HG03442 (cell line): ENCODE measurements around the gene WDR87.

ENCODE experiments used
- ATAC-seq: cut with Tn5 transposase; IDR thresholded peaks from one replicate; pipeline ENCODE4 v1.9.1; 2021; ENCODE audit warnings: mild to moderate bottlenecking, moderate library complexity; ENCODE audit not compliant: unreplicated experiment

Gene WDR87

DNA sequence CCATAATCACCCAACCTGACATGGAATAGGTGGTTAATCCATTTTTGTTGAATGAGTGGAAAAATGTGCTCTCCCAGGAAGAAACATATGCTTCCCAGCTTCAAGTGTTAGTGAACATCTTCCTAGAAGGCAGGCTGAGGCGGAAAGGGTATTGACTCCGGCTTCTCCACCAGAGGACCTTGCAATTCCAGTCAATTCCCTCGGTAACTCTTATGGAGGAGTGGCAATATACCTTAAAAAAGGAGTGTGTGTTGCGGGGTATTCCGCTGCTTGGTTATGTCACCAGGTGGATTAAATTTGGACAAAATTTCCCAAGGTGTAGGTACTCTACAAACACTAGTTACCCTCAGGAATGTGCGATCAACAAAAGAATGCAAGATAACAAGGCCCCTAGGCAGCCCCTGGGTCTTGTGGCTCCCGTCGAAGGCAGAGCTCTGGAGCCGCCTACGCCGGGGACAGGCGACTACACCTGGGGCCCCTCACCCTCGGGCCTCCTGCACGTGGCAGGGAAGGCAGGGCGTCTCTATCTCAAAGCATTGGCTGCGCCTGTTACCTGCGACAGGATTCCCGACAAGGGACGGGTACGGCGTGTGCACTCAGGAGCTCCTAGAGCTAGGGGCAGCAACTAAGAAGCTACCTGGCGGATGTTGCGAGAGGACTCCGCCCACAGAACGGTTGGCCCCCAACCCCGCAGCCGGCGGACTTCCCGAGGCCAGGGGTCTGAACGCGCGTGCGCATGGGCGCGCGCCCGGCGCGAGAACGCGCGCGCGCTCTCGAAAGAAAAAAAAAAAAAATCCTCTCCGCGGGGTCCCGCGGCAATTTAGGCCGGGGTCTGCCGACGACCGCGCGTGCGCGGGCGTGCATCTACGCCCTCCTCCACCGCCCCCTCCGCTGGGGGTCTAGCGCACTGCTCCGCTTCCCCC lies at the start of gene WDR87:
Gene WDR87, minus strand, starts transcription at position 649 of the 923 bp plus-strand sequence. CDS start 8,355 bp downstream, outside the sequence.
- ATAC-seq, result peak; percentile 13

DNA sequence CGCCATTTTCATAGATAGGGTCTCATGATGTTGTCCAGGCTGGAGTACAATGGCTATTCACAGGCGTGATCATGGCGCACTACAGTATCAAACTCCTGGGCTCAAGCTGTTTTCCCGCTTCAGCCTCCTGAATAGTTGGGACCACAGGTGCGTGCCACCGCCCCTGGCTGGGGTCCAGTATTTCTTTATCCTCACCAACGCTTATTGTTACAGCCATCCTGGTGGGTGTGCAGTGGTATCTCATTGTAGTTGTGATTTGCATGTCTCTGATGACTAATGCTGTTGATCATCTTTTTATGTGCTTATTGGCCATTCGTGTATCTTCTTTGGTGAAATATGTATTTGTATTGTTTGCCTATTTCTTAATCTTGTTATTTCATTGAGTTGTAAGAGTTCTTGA lies 49.6 kb upstream of the WDR87 start:
- ATAC-seq, result no peak

DNA sequence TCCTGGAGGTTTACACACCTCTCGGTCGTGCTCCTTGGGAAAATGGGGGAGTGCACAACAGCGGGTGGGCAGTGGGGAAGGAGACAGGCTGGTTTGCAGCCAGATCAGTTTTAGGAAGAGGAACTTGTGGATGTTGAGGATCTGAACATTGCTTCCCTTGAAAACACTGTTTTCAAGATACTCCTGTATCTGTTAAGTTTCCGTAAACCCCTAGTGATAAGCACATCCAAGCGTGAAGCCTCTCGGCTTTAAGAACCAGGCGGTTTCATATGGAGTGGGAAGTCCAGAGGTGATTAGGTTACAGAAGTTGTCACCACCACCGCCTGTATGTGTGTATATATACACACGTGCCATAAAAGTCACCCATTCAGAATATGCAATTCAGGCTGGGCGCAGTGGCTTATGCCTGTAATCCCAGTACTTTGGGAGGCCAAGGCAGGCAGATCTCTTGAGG lies 48.1 kb upstream of the WDR87 start:
- ATAC-seq, result no peak

DNA sequence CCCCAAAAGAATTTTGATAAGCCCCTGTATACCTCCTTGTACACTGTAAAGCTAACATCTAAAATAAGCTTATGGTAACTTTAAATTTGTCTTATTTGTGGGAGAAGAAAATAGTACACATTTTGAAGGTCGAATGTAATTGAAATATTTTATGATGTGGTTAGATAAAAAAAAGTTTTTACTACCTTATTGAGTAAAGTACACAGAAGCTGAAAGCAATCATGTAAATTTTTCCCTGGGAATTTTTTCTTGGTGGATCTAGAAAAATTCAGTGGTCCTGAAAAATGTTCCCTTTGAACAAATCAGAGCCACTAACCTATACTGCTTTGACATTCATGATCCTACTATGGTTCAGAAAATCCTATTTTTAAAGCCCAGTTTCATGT lies 47.5 kb upstream of the WDR87 start:
- no peak for ATAC-seq

DNA sequence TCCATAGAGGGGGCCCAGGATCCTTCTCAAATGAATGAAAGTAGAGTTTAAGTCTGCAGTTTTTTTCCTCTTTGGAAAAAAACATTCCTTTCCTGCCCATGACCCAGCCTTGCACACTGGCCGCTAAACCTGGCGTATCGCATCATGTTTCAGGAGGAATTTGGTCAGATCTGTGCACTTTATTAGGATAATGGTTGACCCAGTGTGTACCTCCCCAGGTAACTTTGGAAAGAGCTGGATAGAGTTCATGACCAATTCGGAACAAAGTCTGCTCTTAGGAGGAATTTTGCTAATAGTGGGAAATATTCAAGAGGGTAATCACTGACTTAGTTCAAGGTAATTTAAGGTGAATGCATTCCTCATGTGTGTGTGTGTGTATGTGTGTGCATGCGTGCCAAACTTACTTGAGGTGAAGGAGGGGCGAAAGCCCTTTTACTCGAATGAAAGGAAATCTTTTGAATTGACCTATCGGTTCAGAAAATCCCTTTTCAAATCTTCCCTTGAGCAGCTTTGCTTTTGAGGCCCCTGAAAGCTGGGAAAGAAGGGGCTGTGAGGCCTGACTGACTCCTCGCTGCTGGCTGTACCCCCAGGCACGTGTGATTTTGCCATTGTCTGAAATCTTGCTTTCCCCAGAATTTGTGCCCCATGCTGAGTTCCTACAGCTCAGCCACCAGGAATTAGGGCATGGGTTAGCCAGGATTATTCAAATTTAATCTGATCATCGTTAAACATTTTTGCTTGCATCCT lies 47.0 kb upstream of the WDR87 start:
- no peak for ATAC-seq

DNA sequence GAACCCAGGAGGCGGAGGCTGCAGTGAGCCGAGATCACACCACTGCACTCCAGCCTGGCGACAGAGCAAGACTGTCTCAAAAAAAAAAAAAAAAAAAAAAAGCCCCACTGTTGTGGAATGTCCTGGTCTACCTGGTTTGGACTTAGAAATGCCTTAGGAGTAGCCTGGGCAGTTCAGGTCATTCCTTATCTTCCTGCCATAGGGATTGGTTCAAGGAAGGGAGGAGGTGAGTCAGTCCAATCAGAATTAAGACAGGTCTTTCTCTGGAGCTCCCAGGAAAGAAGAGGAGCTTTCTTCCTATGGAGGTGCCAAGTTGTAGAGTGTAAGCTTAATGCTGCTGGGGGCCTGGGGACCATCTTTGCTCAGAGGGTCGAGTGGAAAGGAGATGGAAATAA lies 45.4 kb upstream of the WDR87 start:
- no peak for ATAC-seq

DNA sequence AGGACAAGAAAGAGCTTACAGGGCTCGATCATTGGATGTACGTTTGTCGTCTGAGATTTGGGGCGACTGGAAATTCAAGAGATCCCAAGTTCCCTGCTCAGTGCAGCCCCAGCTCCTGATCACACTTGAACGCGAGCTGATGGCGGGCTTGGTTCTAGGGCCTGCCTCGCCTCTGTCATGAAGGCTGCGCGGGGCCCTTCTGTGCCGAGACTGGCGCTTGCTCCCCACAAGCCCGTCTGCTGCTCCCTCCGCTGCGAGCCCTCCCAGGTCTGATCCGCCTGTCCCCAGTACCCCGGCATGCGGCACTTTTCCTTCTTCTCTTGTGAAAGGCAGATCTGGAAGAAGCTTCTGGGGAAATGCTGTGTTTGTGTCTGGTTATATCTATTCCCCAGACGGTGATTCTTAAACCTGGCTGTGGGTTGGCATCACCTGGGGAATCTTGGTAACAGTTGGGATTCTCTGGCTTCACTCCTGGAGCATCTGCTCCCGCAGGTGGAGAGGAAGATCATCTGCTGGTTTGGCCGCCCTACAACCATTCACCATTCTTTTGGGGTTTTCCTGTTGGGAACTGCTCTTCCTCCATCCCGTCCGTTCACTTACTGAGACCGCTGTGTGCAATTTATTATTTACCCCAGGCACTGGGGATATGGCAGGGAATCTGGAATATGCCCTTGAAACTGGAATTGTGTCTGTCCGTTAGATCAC lies 44.2 kb upstream of the WDR87 start:
- ATAC-seq, result no peak

DNA sequence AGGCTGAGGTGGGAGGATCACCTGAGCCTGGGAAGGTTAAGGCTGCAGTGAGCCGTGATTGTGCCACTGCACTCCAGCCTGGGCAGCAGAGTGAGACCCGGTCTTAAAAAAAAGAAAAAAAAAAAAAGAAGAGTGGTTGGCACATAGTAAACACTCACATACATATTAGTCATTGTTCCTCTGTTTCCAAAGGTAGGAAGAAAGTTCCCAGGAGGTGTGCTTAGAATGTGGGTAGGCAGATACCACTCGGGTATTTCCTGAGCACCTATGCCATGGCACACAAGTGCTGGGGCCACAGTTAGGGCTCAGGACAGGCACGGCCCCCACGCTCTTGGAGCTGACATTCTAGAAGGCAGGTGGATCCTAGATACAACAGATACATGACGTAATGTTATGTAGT lies 42.0 kb upstream of the WDR87 start:
- no peak for ATAC-seq

DNA sequence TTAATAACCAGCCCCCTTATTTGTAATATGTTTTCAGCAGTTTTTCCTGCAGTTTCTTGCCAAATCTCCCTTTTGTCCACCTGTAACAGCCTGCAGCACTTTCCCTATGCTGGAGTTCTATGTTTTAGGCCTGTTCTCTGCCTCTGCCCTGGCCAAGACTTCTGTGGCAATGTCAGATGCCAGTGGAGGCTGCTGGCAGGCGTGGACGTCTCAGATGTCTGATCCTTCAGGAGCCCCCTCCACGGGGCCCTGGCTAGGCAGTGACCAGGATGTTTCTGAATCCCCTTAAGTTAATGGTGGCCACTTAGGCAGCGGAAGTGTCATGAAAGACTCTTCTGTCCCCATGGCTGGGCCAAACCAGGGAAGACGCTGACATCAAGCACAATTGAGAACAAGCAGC lies 41.4 kb upstream of the WDR87 start:
- ATAC-seq, result no peak

DNA sequence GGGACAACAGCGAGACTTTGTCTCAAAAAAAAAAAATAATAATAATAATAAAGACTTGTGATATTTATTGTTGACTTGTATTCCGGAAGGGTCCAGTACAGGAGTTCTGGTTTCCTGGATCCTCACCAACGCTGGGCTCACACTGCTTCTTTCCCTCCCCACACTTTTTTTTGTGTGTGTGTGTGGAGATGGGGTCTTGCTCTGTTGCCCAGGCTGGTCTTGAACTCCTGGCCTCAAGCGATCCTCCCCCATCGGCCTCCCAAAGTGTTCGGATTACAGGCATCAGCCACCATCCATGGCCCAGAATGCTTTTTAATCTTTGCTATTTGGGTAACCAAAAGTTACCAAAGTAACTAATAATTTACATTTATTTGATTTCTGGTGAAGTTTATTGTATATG lies 39.7 kb upstream of the WDR87 start:
- ATAC-seq, result no peak

DNA sequence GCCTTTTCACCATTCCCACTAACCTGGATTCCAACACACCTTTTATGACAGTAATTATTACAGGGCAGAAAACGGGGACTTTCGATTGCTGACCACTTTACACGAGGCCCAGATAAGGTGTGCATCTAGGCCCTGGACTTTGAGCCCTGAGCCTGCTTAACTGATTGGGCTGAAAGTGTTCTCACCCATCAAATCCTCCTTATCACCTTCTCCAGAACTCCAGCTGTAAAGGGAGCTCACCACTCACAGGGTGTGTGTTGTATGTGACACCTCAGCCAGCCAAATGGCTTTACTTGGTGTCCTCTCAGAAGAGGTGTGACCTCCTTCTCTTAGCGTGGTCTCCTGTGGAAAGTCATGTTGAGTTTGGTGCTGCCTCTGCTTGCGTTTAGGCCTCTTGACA lies 37.1 kb upstream of the WDR87 start:
- no peak for ATAC-seq

DNA sequence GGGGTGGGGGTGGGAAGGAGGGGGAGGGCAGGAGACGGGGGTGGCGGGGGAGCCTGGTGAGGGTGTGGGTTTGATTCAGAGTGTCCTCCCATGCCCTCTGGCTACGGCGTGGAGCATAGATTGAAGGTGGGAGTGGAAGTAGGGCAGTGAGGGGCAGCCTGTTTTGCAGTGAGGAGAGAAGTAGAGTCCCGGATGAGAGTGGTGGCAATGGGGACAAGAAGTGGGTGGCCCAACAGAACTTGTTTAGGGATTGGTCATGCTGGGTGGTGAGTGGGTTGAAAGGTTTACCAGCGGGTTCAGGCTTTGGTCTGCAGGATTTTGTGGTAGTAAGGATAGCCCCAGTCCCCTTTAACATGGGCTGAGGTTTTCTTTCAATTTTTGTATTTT lies 36.1 kb upstream of the WDR87 start:
- no peak for ATAC-seq

DNA sequence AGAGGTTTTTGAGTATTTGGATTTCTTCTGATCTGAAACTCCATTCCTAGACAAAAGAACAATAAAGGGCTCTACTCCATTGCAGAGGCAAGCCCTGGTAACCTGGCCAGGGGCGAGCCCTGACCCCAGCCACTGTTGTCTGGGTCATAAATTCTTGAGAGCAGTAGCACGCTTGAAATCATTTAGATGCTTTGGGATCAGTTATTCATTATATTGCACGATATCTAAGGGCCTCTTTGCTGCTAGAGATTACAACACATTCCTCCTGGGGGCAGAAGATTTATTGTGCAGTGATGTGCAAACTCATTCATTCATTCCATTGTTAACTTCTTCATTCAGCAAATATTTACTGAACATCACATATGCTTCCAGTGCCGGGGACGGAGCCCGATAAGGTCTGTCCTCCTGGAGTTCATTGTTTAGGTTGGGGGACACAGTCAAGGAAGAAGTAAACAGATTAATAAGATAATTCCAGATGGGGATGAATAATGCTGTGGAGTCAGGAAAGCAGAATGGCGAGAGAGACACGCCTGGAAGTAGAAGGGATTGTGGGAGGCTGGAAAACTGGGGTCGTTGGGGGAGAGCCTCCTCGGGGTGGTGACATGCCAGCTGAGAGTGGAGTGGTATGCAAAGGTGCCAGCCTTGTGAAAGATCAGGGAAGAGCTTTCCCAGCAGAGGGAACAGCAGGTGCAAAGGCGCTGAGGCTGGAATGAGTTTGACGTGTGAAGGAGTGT lies 35.6 kb upstream of the WDR87 start:
- no peak for ATAC-seq

DNA sequence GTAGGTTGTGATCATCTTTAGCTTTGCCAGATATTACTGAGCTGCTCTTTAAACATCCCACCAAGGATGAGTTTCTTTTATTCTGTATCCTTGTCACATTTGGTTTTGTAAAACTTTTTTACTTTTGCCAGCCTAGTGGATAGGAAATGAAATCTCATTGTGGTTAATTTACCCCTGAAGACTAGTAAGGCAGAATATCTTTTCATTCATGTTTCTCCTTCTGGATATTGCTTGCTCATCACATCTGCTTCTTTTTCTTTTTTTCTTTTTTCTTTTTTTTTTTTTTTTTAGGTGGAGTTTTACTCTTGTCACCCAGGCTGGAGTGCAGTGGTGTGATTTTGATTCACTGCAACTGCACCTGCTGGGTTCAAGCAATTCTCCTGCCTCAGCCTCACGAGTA lies 32.0 kb upstream of the WDR87 start:
- no peak for ATAC-seq

DNA sequence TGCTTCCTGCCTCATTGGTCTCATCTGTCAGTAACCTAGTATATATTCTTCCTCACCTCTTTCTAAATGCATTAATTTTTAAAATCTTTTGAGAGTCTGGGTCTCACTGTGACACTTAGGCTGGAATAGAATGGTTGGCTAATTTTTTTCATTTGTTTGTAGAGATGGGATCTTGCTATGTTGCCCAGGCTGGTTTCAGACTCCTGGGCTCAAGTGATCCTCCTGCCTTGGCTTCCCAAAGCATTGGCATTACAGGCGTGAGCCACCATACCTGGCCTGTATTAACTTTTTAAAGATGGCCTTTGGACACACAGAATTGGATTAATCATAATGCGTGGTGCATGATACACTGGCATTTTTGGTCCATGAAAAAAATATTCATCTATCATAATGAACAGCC lies 30.5 kb upstream of the WDR87 start:
- ATAC-seq, result no peak

DNA sequence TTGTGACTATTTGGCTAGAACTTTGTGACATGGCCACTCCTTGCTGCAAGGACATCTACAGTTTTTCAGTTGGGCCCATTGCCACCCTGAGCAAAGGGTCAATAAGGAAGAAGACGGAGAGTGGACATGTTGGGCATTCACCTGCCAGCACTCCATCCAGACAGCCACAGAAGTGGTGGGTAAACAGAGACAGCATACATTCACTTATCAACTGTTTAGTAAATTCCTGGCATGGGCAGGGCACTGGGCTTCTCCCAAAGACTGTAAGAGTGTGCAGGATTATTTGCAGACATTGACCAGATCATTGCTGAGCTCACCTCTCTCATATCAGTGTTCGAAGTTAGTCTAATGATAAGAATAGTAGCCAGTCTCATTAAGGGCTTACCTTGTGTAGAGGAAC lies 29.8 kb upstream of the WDR87 start:
- ATAC-seq, result no peak

DNA sequence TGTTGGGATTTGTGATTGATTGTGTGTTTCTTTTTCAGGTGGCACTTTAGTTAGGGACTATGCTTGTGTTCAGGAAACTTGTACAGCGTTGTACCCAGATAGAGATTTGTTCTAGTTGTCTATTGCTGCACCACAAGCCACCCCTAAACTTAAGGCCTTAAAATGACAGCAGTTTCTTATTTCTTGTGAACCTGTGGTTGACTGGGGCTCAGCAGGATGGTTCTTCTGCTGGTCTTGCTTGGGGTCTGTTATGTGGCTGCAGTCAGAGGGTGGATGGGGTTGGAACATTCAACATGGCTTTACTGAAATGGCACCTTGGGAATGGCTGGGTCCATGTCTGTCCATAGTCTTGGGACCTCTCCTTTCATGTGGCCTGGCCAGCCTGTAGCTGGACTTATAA lies 28.9 kb upstream of the WDR87 start:
- ATAC-seq, result no peak

DNA sequence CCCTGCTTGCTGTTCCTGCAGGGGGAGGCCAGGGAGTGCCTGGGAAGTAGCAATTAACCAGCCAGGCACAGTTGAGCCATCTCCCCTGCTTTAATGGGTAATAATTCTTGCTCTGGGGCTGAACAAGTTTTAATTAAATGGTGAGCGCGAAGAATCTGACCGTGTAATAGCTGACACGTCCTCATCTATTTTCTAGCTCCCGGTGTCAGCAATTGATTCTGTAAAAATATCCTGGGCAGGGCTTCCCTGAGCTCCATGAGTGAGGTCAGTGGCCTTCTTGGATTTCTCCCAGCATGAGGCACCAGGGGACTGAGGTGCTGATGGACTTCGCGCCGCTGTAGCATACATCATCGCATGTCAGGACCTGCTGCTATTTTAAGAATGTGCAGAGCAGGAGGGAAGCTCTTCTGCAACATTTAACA lies 27.6 kb upstream of the WDR87 start:
- no peak for ATAC-seq

DNA sequence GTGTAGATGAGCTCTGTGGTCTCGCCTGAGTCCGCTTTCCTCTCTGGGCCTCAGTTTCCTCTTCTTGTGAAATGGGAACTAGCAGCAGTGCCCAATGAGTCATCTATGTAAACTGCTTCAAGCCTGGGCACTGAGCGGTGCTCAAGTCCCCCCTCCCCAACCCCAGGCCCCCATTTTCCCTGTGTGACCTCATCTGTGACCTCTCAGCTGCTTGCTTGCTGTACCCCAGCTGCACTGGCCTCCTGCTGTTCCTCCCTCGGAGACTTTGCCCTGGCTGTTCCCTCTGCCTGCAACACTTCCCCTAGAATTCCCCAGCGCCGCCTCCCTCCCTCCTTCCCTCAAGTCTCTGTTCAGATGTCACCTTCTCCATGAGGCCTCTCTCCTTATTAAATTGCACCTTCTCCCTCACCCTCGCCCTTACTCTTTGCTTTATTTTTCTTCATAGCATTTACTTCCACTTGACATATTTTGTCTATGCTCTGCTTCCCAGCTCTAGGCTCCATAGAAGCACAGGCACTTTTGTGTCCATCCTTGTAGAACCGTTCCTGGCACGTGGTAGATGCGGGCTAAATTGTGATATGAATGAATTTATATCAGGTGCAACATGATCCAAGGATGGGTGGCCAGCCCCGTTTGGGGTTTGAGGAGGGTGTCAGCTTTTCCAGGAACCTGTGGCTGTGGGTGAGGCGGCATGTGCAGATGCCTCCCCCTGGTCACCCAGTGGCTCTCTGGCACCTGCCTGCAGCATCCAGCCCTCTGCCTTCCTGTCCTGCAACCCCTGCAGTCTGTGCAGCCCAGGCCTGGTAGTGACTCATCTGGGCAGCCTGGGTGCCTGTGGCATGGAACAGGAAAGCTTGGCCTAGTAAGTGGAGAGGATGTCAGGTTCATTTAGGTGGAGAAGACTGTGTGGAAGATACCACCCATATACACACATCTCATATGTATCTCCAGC lies 26.9 kb upstream of the WDR87 start:
- ATAC-seq, result no peak
